ENCODE results near the gene SLC19A1.

Gene SLC19A1

DNA sequence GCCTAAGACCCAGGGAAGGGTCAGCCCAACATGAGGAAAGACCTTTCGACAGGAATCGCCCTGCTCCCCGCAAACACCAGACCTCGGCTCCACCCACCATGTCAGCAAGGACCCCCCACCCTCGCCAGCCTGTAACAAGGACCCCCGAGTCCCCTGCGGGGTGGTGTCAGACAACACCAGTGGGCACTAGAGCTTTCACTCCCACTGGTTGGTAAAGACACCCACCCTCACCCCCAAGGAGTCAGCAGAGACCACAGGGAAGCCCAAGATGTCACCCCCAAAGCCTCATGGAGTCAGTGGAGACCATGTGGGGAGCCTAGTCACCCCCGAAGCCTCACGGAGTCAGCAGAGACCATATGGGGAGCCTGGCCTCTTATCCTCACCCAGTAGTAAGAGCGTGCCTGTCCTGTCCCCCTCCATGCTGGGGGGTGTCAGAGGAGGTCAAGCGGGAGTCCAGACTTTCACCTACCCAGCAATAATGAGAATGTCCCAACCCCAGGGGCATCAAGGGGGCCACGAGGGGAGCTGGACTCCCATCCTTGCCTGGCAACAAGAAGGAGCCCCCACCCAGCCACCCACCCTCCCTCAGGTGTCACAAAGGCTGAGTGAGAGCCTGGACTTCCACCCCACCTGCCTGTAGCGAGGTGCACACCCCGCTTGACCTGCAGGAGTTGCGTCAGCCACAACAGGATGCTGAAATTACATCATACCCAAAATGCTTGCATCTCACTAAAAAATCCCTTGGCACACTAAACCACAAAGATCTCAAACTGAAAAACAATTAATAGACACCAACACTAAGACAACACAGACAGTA lies 24.8 kb downstream of the SLC19A1 start:
- no peak for DNase-seq (ENCODE audit: low read depth in 2 of 2)

DNA sequence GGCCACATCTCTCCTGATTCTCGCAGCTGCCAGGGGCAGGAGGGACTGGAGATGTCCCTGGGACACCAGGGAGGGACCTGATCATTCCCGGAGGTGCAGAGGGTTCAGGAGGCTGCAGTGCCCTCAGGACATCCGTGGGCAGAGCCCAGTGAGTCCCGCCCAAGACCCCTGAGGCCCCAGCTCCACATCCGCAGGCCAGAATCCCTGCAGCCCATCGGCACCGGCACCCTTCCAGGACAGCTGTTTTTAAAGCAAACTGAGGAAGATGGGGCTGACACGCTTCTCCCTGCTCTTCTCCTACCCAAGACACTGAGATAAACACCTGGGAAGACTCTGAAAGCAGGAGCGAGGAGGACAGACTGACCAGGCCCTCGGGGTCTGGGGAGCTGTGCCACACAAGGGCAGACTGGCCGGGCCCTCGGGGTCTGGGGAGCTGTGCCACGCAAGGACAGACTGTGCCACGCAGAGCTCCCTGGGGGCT lies 25.5 kb downstream of the SLC19A1 start:
- no peak for DNase-seq (ENCODE audit: low read depth in 2 of 2)

DNA sequence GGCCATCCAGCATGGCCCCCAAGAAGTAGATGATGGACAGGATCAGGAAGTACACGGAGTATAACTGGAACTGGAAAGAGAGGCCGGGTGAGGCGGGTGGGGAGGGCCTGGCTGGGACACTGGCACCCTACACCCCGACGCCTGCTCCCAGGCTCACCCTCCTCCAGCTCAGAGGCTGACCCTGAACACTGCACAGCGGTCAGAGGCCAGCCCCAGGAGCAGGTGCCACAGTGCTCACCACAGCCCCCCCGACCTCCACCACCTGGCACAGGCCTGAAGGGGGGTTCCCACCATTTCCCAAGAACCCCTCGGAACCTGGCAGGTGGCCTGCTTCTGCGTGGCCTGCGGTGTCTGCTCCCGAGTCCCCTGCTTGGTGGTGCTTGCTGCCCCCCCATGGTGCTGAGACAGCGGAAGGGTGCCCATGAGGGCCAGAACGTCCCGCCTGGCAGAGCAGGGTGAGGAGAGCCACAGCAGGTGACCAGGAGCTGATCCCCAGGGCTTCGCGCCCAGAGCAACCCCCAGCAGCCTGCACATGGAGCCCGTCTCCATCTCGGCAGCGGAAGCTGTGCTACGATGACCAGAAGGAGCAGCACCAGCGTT lies 26.1 kb downstream of the SLC19A1 start:
- DNase-seq (ENCODE audit: low read depth in 2 of 2), result no peak

DNA sequence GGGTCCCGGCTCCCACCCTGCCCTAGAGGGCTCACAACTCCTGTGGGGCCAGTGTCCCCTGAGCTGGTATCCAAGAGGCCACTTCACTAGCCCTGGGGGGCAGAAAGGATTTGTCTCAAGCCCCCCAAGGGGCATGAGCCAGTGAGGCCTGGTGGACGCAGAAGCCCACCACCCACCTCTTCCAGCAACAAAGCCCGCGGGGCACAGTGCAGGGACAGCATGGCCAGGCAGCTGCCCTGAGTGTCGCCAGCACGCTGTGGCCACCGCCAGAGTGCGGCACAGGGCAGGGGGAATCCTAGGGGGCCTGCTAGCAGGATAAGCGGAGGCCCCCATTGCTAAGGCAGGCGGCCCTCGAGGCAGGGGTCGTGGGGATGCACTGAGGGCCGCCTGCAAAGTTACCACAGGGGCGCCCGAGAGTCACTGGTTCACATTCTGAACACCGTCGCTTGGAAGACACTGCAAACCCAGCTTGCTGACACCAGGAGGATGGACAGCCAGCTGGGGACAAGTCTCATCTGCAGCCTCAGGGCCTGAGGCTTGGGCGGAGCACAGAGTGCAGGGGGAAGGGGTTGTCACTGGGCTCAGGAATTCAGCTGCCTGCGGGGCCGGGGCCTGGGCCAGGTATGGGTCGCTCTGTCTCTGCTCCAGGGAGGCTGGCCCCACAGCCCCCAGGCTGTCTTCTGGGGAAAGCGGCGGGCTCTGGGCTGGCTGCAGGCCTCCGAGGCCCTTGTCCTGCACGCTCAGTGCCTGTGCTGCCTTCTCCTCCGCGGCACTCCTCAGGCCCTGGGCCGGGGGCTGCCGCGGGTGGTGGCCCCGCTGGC lies 26.8 kb downstream of the SLC19A1 start:
- DNase-seq (ENCODE audit: low read depth in 2 of 2), result no peak

DNA sequence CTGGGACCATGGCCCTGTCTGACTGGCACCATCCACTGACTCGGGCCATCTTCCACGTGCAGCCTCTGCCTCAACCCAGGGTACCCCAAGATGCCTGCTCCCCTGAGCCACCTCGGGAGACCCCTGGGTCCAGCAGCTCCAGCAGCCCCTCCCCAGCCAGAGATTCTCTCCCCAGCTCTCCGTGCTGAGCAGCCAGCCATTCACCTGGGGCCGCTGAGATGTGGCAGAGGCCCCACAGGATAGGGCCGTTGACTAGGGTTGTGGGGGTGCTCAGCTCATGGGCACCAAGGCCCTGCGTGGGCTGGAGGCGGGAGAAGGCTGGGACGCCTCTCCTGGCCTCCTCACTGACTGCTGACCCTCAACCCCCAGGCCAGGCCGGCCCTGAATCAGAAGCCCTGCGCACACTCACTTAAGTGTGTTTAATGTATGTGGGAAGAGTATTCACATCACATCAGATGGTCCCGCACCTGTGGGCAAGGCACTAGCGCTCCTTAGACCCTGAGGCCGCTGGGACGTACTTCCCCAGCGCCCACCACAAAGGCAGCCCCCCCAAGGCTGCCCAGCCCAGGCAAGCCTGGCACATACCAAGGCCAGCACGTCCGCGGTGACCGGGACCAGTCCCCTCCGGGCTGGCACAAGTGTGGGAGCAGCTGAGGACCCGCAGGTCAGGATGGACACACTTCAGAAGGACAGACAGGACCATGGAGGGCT lies 27.8 kb downstream of the SLC19A1 start:
- no peak for DNase-seq (ENCODE audit: low read depth in 2 of 2)

DNA sequence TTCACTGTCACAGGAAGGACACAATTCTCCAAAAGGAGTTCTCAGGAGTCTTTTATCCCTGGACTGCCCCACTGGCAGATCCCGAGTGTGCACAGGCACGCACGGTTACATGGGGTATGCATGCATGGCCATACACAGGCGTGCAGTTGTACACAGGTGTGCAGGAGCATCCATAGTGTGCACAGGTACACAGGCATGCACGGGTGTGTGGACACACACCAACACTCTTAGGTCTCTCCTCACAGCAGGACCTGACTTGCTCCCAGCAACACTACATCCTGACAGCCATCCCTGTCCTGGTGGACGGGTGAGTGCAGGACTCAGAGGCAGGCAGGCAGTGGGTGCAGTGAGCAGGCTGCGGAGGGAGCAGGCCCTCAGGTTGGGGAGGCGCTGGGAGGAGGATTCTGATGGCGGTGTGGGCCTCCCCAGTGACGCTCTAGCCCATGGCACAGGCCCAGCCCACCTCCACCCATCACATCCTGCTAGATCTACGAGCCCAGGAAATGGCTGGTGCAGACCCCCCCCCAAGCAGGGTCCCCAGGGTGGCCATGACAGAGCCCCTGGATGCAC lies 28.4 kb downstream of the SLC19A1 start:
- no peak for DNase-seq (ENCODE audit: low read depth in 2 of 2)

DNA sequence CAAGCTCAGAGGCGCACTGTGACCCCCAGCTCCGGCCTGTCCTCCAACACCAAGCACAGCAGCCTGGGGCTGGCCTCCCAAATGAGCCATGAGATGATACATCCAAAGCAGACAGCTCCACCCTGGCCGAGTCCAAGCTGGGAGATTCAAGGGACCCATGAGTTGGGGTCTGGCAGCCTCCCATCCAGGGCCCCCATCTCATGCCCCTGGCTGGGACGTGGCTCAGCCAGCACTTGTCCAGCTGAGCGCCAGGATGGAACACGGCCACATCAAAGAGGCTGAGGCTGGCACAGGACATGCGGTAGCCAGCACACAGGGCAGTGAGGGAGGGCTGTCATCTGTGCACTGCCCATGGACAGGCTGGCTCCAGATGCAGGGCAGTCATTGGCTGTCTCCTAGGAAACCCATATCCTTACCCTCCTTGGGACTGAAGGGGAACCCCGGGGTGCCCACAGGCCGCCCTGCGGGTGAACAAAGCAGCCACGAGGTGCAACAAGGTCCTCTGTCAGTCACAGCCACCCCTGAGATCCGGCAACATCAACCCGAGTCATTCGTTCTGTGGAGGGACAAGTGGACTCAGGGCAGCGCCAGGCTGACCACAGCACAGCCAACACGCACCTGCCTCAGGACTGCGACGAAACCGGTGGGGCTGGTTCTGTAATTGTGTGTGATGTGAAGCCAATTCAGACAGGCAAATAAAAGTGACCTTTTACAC lies 29.1 kb downstream of the SLC19A1 start:
- DNase-seq (ENCODE audit: low read depth in 2 of 2), result no peak

DNA sequence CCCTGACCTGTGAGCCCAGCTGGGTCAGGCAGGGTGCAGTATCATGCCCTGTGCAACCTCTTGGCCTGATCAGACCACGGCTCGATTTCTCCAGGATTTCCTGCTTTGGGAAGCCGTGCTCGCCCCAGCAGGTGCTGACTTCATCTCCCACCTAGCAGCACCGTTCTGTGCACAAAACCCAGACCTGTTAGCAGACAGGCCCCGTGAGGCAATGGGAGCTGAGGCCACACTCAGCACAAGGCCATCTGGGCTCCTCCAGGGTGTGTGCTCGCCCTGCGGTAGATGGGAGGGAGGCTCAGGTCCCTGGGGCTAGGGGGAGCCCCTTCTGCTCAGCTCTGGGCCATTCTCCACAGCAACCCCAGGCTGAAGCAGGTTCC lies 29.6 kb downstream of the SLC19A1 start:
- DNase-seq (ENCODE audit: low read depth in 2 of 2), result no peak

DNA sequence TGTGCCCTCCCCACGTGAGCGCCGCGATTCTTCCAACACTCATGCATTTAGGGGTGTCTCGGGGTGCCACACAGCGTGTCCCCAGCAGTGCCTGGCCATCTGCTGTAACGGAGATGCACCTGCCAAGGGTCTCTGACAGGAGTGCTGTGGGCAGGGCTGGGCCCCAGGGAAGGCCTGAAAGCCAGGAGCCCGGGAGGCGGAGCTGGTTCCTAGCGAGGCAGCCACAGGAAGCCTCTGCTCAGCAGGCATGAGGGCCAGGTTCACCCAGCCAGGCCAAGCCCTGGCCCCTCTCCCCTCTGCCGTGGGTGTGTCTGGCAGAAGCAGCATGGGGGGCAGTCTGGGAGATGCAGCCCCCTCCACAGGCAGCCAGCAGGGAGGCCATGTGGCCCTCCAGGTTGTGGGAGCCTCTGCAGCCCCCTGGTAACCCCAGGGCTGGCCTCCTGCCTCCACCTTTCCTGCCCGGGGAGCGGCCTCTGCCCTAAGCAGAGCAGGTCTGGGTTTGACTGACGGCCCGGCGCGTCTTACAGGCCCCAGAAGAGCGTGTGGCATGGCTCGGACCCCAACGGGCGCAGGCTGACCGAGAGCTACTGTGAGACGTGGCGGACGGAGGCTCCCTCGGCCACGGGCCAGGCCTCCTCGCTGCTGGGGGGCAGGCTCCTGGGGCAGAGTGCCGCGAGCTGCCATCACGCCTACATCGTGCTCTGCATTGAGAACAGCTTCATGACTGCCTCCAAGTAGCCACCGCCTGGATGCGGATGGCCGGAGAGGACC lies 30.4 kb downstream of the SLC19A1 start:
- no peak for DNase-seq (ENCODE audit: low read depth in 2 of 2)

DNA sequence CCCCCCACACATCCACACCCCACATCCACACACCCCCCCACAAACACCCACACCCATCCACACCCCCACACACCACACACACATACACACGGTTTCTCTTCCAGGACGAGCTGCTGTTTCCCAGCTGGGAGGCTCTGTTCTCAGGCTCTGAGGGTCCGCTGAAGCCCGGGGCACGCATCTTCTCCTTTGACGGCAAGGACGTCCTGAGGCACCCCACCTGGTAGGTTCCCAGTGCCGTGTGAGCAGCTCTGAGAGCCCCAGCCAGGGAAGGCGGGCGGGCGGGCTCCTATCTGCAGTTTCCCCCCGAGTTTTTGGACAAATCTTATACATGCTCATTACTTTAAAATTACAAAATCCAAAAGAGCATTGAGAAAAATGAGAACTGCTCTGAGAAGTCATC lies 31.2 kb downstream of the SLC19A1 start:
- no peak for DNase-seq (ENCODE audit: low read depth in 2 of 2)

DNA sequence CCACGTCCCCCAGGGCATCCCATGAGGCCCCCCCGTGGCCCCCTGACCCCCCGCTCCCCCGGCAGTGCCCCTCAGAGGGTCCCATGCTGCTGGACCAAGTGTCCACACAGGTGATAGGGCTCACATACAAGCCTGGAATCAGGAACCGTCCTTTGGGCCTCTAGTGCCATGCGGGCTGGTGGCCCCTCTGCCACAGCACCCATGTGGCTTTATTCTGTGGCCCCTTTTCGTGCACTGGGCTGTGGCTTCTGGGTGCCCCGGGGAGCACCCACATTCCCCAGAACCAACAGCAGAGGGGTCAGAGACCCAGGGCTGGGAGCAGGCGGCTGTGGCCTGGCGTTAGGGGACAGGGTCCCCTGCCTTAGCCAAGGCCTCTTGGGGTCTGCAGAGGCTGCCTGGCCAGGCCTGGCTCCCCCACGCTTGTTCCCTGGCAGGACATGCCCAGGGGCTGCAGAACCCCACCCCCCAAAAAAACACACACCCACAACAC lies 31.7 kb downstream of the SLC19A1 start:
- DNase-seq (ENCODE audit: low read depth in 2 of 2), result no peak

DNA sequence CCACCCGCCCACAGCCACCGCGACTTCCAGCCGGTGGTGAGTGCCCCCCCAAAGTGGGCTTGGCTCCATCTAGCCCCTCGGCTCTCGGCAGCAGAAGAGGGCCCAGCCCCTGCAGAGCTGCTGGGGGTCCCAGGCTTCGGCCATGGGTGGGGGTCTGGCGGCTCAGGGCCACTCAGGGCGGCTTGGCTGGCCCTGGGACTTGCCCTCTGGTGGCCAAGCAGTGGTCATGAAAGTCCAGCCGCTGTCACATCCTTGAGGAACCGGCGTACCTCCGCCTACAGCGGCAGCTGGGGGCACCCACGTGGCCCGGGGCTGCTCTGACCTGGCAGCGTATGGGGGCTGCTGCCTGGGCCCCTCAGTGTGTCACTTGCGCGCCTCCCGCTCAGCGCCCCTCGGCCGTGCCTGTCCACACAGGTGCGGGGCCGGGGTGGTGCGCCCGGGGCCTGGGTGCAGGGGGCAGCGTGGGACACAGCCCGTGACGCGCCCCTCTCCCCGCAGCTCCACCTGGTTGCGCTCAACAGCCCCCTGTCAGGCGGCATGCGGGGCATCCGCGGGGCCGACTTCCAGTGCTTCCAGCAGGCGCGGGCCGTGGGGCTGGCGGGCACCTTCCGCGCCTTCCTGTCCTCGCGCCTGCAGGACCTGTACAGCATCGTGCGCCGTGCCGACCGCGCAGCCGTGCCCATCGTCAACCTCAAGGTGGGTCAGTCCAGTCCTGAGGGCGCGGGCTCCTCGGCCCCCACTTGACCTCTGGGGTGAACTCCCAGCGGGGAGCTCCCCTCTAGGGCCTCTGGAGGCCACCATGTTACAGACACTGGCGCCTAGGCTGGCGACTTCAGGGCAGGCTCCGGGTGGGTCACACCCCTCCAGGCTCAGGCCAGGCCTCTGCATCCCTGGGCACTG lies 32.4 kb downstream of the SLC19A1 start:
- no peak for DNase-seq (ENCODE audit: low read depth in 2 of 2)

DNA sequence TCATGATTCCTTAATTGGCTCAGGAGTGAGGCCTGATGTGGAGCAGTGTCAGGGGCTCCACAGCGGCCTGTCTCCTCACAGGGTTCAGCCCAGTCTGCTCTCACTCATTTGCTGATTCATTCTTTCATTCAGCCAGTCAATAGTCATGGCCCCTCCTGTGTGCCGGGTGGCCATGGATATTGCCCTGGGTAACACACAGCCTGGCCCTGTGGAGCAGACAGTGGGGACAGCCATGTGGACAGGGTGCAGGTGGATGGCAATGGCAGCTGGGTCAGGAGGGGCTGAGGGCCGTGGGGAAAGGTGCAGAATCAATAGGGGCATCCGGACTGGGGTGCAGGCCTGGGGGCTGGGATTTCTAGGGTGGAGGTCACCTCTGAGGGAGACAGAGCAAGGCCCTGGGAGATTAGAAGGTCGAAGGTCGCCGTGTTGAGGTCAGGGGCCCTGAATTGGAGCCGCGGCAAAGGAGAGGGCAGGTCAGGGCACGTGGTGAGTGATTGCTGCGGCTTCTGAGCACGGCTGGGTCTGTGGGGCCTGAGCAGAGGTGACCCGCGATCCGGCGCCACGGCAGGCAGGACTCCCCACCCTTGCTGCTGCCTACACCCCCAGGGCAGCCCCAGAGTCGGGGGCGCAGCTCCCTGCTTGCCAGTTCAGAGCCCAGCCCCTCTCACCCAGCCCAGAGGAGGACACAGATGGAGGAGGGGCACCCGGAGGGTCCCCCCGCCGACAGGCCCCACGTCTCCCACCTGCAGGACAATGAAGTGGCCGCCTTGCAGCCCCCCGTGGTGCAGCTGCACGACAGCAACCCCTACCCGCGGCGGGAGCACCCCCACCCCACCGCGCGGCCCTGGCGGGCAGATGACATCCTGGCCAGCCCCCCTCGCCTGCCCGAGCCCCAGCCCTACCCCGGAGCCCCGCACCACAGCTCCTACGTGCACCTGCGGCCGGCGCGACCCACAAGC lies 33.4 kb downstream of the SLC19A1 start:
- DNase-seq (ENCODE audit: low read depth in 2 of 2), result no peak

DNA sequence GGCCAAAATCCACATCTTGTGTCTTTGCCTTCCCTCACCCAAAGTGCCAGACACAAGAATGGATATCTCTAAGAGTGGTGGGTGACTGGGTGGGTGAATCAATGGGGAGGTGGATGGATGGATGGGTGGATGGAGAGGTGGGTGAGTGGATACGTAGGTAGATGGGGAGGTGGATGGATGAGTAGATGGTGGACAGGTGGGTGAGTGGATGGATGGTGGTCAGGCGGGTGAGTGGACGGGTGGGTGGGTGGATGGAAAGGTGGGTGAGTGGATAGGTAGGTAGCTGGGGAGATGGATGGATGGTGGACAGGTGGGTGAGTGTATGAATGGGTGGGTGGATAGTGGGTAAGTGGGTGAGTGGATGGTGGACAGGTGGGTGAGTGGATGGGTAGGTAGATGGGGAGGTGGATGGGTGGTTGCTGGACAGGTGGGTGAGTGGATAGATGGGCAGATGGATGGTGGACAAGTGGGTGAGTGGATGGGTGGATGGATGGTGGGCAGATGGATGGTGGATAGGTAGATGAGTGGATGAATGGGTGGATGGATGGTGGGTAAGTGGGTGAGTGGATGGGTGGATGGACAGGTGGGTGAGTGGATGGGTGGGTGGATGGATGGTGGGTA lies 34.2 kb downstream of the SLC19A1 start:
- no peak for DNase-seq (ENCODE audit: low read depth in 2 of 2)

DNA sequence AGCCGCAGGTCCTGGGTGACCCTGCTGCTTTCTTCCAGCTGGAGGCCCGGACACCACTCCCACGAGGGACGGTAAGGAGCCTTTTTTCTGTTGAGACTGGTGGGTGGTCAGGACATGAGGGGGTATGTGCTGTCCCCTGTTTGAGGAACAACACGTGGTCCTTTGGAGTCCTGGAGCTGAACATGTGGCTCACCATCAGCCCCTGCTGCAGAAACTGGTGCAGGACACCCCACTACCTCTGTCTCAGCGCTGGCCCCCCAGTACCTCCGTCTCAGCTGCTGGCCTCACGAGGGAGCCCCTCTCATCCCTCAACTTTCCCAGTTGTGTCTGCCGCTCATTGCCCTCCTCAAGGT lies 34.7 kb downstream of the SLC19A1 start:
- DNase-seq (ENCODE audit: low read depth in 2 of 2), result no peak

DNA sequence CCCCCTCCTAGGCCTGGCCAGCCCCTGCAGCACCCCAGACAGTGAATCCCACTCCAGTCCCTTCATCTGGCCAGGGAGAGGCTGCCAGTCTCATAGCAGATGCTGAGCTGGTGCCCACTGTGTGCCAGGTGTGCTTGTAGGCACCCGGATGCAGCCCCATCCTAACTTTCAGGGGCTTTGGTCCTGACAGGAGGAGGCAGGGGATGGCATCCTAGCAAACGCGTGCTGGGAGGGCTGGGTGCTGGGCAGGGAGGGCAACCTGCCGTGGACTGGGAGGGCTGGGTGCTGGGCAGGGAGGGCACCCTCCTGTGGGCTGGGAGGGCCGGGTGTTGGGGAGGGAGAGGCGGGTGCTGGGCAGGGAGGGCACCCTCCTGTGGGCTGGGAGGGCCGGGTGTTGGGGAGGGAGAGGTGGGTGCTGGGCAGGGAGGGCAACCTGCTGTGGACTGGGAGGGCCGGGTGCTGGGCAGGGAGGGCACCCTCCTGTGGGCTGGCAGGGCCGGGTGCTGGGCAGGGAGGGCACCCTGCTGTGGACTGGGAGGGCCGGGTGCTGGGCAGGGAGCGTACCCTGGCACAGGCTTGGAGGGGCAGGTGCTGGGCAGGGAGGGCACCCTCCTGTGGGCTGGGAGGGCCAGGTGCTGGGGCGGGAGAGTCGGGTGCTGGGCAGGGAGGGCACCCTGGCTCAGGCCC lies 35.3 kb downstream of the SLC19A1 start:
- no peak for DNase-seq (ENCODE audit: low read depth in 2 of 2)
